ENCODE results near the gene ATP5IF1. TPM values are rescaled to one million over a fixed set of nuclear protein-coding genes. Genes with fewer than 3 reads are reported as not detected.

Gene ATP5IF1
- total and polyA plus RNA-seq, 9 of the 15 experiments (the other 6 are each of a cell fraction or from before 2014, with no cell fraction given): 292 to 1,422 (median 388) TPM

- TF ChIP-seq CUX1 (CRISPR knock-in tag; IDR thresholded peaks at IDR 0.05) (no peak), SNRNP70 (optimal IDR thresholded peaks at IDR 0.05; ENCODE audit: low read depth, low read length) (no peak), SMAD1 (IDR thresholded peaks at IDR 0.05; ENCODE audit: low read depth, low read length, partially characterized antibody) (peak; percentile 79), ZHX1 (conservative IDR thresholded peaks at IDR 0.05; ENCODE audit: low read length) (no peak), ZZZ3 (IDR thresholded peaks at IDR 0.05) (no peak), JUN (IDR thresholded peaks at IDR 0.05; ENCODE audit: borderline replicate concordance, low read depth, low read length) (no peak), JUN (CRISPR knock-in tag; IDR thresholded peaks at IDR 0.05; ENCODE audit: borderline replicate concordance) (no peak), GTF2A2 (tag; IDR thresholded peaks at IDR 0.05) (no peak), RAD21 (CRISPR knock-in tag; conservative IDR thresholded peaks at IDR 0.05 in 1 of 2, IDR thresholded peaks at IDR 0.05 in 1 of 2) (no peak), ZNF12 (CRISPR knock-in tag; IDR thresholded peaks at IDR 0.05) (peak; percentile 75; the same call in 1 of the 2 replicates), KDM1A (IDR thresholded peaks at IDR 0.05) (no peak), ZNF23 (CRISPR knock-in tag; IDR thresholded peaks at IDR 0.05) (no peak), MTF1 (CRISPR knock-in tag; IDR thresholded peaks at IDR 0.05; ENCODE audit: borderline replicate concordance) (no peak), CHD2 (IDR thresholded peaks at IDR 0.05; ENCODE audit: low read depth, low read length) (peak; percentile 87), SIN3A (IDR thresholded peaks at IDR 0.05; ENCODE audit: borderline replicate concordance in 2 of 2, control insufficient read depth in 1 of 2, low read depth in 2 of 2, low read length in 2 of 2) (peak; percentile 36 to 69; a peak in 1 of 4 replicates), NFIC (IDR thresholded peaks at IDR 0.05) (peak; percentile 69), GATA2 (CRISPR knock-in tag; IDR thresholded peaks at IDR 0.05) (no peak), HDAC6 (IDR thresholded peaks at IDR 0.05; ENCODE audit: low read depth, low read length) (no peak), CREBBP (IDR thresholded peaks at IDR 0.05; ENCODE audit: low read depth, low read length) (no peak), RCOR1 (IDR thresholded peaks at IDR 0.05; ENCODE audit: borderline replicate concordance in 1 of 2, low read depth in 2 of 2, low read length in 2 of 2) (peak in 1 of 2 experiments; percentile 71)
Measured at GRCh38 chr1:28235755-28236655, at the start of gene ATP5IF1 (continued).

Measured in K562 (cell line).